KMS-11 (cell line): ENCODE results near the gene SUN5.
"Not testable (repeated sequence)": the region's sequence is repeated elsewhere in the genome, so short reads cannot be mapped to it uniquely, and the experiment has no call there.

Experiments
- H2AFZ ChIP-seq: fragments of 200-600 bp; sonication (generic); 2 replicates; pipeline ENCODE4 v1.6.1; 2016; ENCODE audit warnings: antibody characterized with exemption, mixed run types, low read depth
- H3K27ac ChIP-seq: fragments of 200-600 bp; sonication (generic); 2 replicates; pipeline ENCODE4 v1.6.1; 2016; ENCODE audit warnings: mild to moderate bottlenecking, mixed run types
- H3K27me3 ChIP-seq: fragments of 200-600 bp; sonication (generic); 2 replicates; pipeline ENCODE4 v1.6.1; 2017; ENCODE audit warnings: mild to moderate bottlenecking, low read depth, mixed run types, moderate library complexity; ENCODE audit not compliant: insufficient read depth
- H3K36me3 ChIP-seq: fragments of 200-600 bp; sonication (generic); 2 replicates; pipeline ENCODE4 v1.6.1; 2017; ENCODE audit warnings: mild to moderate bottlenecking, mixed run types; ENCODE audit not compliant: insufficient read depth
- H3K4me1 ChIP-seq: fragments of 200-600 bp; sonication (generic); 2 replicates; pipeline ENCODE4 v1.6.1; 2016; ENCODE audit warnings: mild to moderate bottlenecking, low read depth, mixed run types; ENCODE audit not compliant: poor library complexity, severe bottlenecking
- H3K4me2 ChIP-seq: fragments of 200-600 bp; sonication (generic); 2 replicates; pipeline ENCODE4 v1.7.0; 2016; ENCODE audit warnings: mild to moderate bottlenecking, mixed run types
- H3K4me3 ChIP-seq: fragments of 200-600 bp; sonication (generic); IDR thresholded peaks from 2 replicates; pipeline ENCODE4 v1.6.1; 2017; ENCODE audit warnings: low read depth, low read length, mixed read lengths; ENCODE audit not compliant: insufficient read depth
- H3K79me2 ChIP-seq: fragments of 200-600 bp; sonication (generic); 2 replicates; pipeline ENCODE4 v1.6.1; 2016; ENCODE audit warnings: low read depth, mixed run types; ENCODE audit not compliant: insufficient read depth
- H3K9ac ChIP-seq: fragments of 200-600 bp; sonication (generic); 2 replicates; pipeline ENCODE4 v1.6.1; 2016; ENCODE audit warnings: mild to moderate bottlenecking, mixed run types
- H4K20me1 ChIP-seq: fragments of 200-600 bp; sonication (generic); 2 replicates; pipeline ENCODE4 v1.6.1; 2016; ENCODE audit warnings: mild to moderate bottlenecking, mixed run types; ENCODE audit not compliant: insufficient read depth
- TF ChIP-seq, protein P1 (sequence below): fragments of 200-600 bp; sonication (generic); conservative IDR thresholded peaks from 2 replicates; pipeline ENCODE4 v1.6.1; 2017; ENCODE audit warnings: low read depth, mild to moderate bottlenecking, antibody characterized with exemption, low read length, moderate library complexity, mixed read lengths

The SUN5 gene

GRCh38 chr20:32960222-32960518 lies 44.1 kb downstream of the SUN5 start:
- no peak overlapping the region for H3K4me3 ChIP-seq
- no peak overlapping the region for H2AFZ ChIP-seq
- no peak overlapping the region for H3K9ac ChIP-seq
- no peak overlapping the region for H3K4me2 ChIP-seq
- no peaks in the 10 kb centered on the region for H3K27me3 ChIP-seq
- H4K20me1 ChIP-seq: no peaks in the 10 kb centered on the region
- TF ChIP-seq, protein P1, sequence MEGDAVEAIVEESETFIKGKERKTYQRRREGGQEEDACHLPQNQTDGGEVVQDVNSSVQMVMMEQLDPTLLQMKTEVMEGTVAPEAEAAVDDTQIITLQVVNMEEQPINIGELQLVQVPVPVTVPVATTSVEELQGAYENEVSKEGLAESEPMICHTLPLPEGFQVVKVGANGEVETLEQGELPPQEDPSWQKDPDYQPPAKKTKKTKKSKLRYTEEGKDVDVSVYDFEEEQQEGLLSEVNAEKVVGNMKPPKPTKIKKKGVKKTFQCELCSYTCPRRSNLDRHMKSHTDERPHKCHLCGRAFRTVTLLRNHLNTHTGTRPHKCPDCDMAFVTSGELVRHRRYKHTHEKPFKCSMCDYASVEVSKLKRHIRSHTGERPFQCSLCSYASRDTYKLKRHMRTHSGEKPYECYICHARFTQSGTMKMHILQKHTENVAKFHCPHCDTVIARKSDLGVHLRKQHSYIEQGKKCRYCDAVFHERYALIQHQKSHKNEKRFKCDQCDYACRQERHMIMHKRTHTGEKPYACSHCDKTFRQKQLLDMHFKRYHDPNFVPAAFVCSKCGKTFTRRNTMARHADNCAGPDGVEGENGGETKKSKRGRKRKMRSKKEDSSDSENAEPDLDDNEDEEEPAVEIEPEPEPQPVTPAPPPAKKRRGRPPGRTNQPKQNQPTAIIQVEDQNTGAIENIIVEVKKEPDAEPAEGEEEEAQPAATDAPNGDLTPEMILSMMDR: no peak
- H3K27ac ChIP-seq: no peak overlapping the region
- no peaks in the 10 kb centered on the region for H3K4me1 ChIP-seq
- H3K79me2 ChIP-seq: no peaks in the 10 kb centered on the region
- no peaks in the 10 kb centered on the region for H3K36me3 ChIP-seq

- no peaks in the 10 kb centered on the region for H3K4me1 ChIP-seq
- H3K27ac ChIP-seq: no peak overlapping the region
- TF ChIP-seq, protein P1: no peak
- no peaks in the 10 kb centered on the region for H3K27me3 ChIP-seq
- no peaks in the 10 kb centered on the region for H4K20me1 ChIP-seq
- H3K79me2 ChIP-seq: no peaks in the 10 kb centered on the region
- no peak overlapping the region for H2AFZ ChIP-seq
- H3K4me3 ChIP-seq: no peak overlapping the region
- no peaks in the 10 kb centered on the region for H3K36me3 ChIP-seq
- H3K9ac ChIP-seq: no peak overlapping the region
- no peak overlapping the region for H3K4me2 ChIP-seq
Observed at GRCh38 chr20:32959351-32960221, 44.6 kb downstream of the SUN5 start.

DNA sequence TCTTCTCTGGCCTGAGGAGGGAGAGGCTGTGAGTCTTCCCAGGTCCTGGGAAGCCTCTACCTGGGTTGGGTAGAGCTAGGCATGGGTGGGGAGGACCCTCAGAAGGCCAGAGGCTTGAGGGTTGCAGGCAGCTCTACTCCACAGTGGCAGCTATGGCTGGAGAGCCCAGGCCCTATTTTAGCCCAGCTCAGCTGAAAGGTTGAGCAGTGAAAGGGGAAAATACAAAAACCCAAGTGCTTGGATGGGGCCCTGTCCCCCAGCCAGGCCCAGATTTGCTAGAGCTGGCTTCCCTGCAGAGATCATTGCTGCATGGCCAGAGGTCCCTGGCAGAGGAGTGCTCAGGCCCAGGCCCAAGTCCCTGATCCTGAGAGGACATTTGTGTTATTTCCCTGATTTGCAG lies 45.7 kb downstream of the SUN5 start:
- Histone ChIP-seq H4K20me1 (no peaks in the 10 kb centered on the region), H3K4me2 (no peak overlapping the region), H3K36me3 (no peaks in the 10 kb centered on the region), H3K4me1 (no peaks in the 10 kb centered on the region), H3K4me3 (no peak overlapping the region), H3K27me3 (no peaks in the 10 kb centered on the region), H3K79me2 (no peaks in the 10 kb centered on the region), H2AFZ (no peak overlapping the region), H3K27ac (no peak overlapping the region), H3K9ac (no peak overlapping the region)
- TF ChIP-seq, protein P1: no peak

- no peak overlapping the region for H3K27ac ChIP-seq
- TF ChIP-seq, protein P1: no peak
Observed at GRCh38 chr20:32957459-32957858, 46.8 kb downstream of the SUN5 start.

GRCh38 chr20:32950539-32950938 lies 53.7 kb downstream of the SUN5 start:
- not testable (repeated sequence) for H4K20me1 ChIP-seq, H3K36me3 ChIP-seq, H2AFZ ChIP-seq, H3K4me1 ChIP-seq, H3K27ac ChIP-seq, H3K27me3 ChIP-seq, H3K9ac ChIP-seq, H3K4me3 ChIP-seq, H3K79me2 ChIP-seq, H3K4me2 ChIP-seq

More at GRCh38 chr20:32957459-32957858, 46.8 kb downstream of the SUN5 start:
- Histone ChIP-seq H4K20me1 (no peaks in the 10 kb centered on the region), H3K4me2 (no peak overlapping the region), H3K4me3 (no peak overlapping the region), H3K9ac (no peak overlapping the region), H3K27me3 (no peaks in the 10 kb centered on the region), H3K79me2 (no peaks in the 10 kb centered on the region), H3K4me1 (no peaks in the 10 kb centered on the region), H3K36me3 (no peaks in the 10 kb centered on the region), H2AFZ (no peak overlapping the region)
